ENCODE results near the gene GINS3.

DNA sequence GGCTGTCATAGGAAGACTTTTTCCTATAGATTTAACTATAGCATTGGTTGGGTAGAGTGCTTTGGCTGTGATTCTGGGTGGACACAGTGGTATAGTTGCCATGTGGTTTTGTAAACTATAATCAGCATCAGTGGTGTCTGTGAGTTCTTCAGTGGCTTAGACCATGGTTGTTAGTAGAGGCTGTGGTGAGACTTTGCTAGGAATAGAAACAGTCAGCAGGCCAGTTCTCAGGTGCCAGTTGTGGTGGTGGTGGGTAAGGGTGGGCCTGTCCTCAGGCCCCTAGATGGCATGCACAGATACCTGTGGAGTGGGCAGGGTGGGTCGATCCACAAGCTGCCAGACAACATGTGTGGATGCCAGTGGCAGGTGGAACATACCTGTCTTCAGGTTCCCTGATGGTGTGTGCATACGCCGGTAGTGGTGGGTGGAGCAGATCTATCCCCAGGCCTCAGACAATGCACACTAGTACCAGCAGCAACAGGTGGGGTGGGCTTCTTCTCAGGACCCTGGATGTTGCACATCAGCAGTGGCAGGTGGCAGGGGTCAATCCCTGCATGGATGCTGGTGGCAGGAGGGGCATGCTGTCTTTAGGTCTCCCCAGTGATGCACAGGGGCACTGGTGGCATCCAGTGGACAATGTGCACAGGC, 28.4 kb upstream of the GINS3 start:
- TF ChIP-seq, protein P1, sequence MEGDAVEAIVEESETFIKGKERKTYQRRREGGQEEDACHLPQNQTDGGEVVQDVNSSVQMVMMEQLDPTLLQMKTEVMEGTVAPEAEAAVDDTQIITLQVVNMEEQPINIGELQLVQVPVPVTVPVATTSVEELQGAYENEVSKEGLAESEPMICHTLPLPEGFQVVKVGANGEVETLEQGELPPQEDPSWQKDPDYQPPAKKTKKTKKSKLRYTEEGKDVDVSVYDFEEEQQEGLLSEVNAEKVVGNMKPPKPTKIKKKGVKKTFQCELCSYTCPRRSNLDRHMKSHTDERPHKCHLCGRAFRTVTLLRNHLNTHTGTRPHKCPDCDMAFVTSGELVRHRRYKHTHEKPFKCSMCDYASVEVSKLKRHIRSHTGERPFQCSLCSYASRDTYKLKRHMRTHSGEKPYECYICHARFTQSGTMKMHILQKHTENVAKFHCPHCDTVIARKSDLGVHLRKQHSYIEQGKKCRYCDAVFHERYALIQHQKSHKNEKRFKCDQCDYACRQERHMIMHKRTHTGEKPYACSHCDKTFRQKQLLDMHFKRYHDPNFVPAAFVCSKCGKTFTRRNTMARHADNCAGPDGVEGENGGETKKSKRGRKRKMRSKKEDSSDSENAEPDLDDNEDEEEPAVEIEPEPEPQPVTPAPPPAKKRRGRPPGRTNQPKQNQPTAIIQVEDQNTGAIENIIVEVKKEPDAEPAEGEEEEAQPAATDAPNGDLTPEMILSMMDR (conservative IDR thresholded peaks at IDR 0.05; ENCODE audit: low read length), result no peak
- no peak for TF ChIP-seq EZH2phosphoT487 (IDR thresholded peaks at IDR 0.05; ENCODE audit: borderline replicate concordance, low read depth, low read length)
